Measurements from ENCODE around the gene TRAF1. TPM values are rescaled to one million over a fixed set of nuclear protein-coding genes. Genes with fewer than 3 reads are reported as not detected.

Gene TRAF1
- total RNA-seq, 1 experiment from 2014 or later, result 1.7 TPM

GRCh38 chr9:120853198-120853597, 73.4 kb downstream of the TRAF1 start:
- ChIA-PET CTCF (no interaction called here), RAD21 (ENCODE audit: low non-redundant PET in 1 of 2, low total read pairs in 2 of 2, uncharacterized antibody in 2 of 2, unreplicated experiment in 2 of 2) (no interaction called here), POLR2A (interaction anchor here (1.2 kb wide), 1 partner anchor 14 kb away, joined by 3 read pairs; no protein-coding TSS in a partner anchor)
- TF ChIP-seq YY1 (IDR thresholded peaks at IDR 0.05; ENCODE audit: extremely low read depth, insufficient replicate concordance, low read depth, low read length) (no peak), SP1 (IDR thresholded peaks at IDR 0.05; ENCODE audit: low read depth) (no peak), SIN3A (IDR thresholded peaks at IDR 0.05; ENCODE audit: low read depth) (no peak), EZH2 (IDR thresholded peaks at IDR 0.05) (no peak), POLR2A (IDR thresholded peaks at IDR 0.05; ENCODE audit: borderline replicate concordance, extremely low read depth, insufficient read depth, insufficient read length) (no peak), FOSL1 (IDR thresholded peaks at IDR 0.05; ENCODE audit: low read depth) (no peak), MAX (IDR thresholded peaks at IDR 0.05) (no peak), CEBPB (IDR thresholded peaks at IDR 0.05; ENCODE audit: low read depth) (no peak), EZH2phosphoT487 (IDR thresholded peaks at IDR 0.05; ENCODE audit: borderline replicate concordance) (no peak), REST (IDR thresholded peaks at IDR 0.05; ENCODE audit: low read depth) (no peak), ZFX (IDR thresholded peaks at IDR 0.05) (no peak), POLR2AphosphoS5 (IDR thresholded peaks at IDR 0.05; ENCODE audit: low read depth, low read length) (no peak), JUND (IDR thresholded peaks at IDR 0.05) (no peak)
- no peaks in the 10 kb centered on the region for H3K79me2 ChIP-seq (ENCODE audit: insufficient read depth, low read length)
- H4K20me1 ChIP-seq (ENCODE audit: insufficient read depth), result no peaks in the 10 kb centered on the region
- no peaks in the 10 kb centered on the region for H3K9me2 ChIP-seq (ENCODE audit: insufficient read depth)
- no peaks in the 10 kb centered on the region for H3K9me3 ChIP-seq (ENCODE audit: control insufficient read depth in 1 of 2, insufficient read depth in 1 of 2, low read depth in 1 of 2, low read length in 2 of 2)
- H3K4me1 ChIP-seq (ENCODE audit: control insufficient read depth in 1 of 2, insufficient read depth in 2 of 2, low read length in 2 of 2), result no peaks in the 10 kb centered on the region
- ATAC-seq, result no peak
- intact Hi-C loops (cut with micrococcal nuclease), result no loop called here
- no peak overlapping the region for H3K9ac ChIP-seq (ENCODE audit: low read length)
- H3K27ac ChIP-seq (ENCODE audit: low read depth, low read length), result no peak overlapping the region
- H3K4me2 ChIP-seq (ENCODE audit: low read length), result no peak overlapping the region
- no peaks in the 10 kb centered on the region for H3K27me3 ChIP-seq (ENCODE audit: insufficient read depth, low read length)
- H3K4me3 ChIP-seq (replicated peaks in 1 of 2; ENCODE audit: low read depth in 1 of 2, low read length in 2 of 2), result no peak overlapping the region
- no peak overlapping the region for H2AFZ ChIP-seq (ENCODE audit: low read depth, low read length, poor library complexity, severe bottlenecking)
- peaks cover 0 to 7% of the 10 kb centered on the region in 2 experiments; a peak in 2 of 4 replicates for H3K36me3 ChIP-seq (ENCODE audit: control insufficient read depth in 1 of 2, insufficient read depth in 2 of 2, low read length in 2 of 2)
- BruUV-seq (replicated peaks), result no TSS peak
- DNase-seq (ENCODE audit: low read depth, low spot score), result no peak

Other genes with a start within 250 kb of the TRAF1 start
- gene MEGF9, start 212.3 kb downstream of the TRAF1 start, total RNA-seq (2021; ENCODE audit: unreplicated experiment), result 8.3 TPM
- gene FBXW2, start 133.4 kb downstream of the TRAF1 start, total RNA-seq (2021; ENCODE audit: unreplicated experiment), result 59.6 TPM
- 64.3 TPM for gene PSMD5, start 83.9 kb downstream of the TRAF1 start, total RNA-seq (2021; ENCODE audit: unreplicated experiment)
- gene PHF19, start 49.6 kb downstream of the TRAF1 start, total RNA-seq (2021; ENCODE audit: unreplicated experiment), result 74.0 TPM
- gene C5, start 123.5 kb upstream of the TRAF1 start, total RNA-seq (2021; ENCODE audit: unreplicated experiment), result 0.66 TPM
- 13.4 TPM for gene CNTRL, start 148.2 kb upstream of the TRAF1 start, total RNA-seq (2021; ENCODE audit: unreplicated experiment)